GM19397 (cell line): Measurements from ENCODE around the gene PTPRN2.

Source experiments
- ATAC-seq: cut with Tn5 transposase; IDR thresholded peaks from one replicate; pipeline ENCODE4 v1.9.1; 2021; ENCODE audit warnings: mild to moderate bottlenecking, moderate library complexity; ENCODE audit not compliant: unreplicated experiment

The PTPRN2 gene

DNA sequence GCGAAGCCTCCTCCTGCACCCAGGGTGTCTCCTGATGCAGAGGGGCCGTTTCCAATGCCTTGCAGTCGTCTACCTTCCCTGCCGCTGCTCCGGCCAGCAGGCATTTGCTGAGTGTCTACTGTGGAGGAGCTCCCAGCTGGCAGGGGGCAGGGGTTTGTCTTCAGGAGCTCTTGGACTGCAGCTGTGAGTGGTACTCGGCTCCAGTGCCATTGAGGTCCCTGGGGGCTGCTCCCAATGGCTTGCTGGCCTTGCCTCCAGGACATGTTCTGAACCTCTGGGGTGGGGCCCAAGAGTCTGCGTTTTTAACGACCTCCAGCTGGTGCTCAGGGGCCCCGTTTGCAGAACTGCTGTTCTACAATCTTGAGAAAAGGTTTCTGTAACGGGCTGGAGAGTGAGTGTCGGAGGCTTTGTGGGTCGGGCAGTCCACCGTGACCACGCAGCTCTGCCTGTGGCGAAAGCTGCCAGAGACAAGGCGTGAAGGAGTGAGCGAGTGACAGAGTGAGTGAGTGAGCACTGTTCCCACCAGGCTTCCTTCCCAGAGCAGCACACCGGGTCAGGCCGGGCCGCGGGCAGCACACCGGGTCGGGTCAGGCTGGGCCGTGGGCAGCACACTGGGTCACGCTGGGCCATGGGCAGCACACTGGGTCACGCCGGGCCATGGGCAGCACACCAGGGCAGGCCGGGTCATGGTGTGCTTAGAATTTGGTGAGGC, 520.2 kb downstream of the PTPRN2 start:
- ATAC-seq: no peak

DNA sequence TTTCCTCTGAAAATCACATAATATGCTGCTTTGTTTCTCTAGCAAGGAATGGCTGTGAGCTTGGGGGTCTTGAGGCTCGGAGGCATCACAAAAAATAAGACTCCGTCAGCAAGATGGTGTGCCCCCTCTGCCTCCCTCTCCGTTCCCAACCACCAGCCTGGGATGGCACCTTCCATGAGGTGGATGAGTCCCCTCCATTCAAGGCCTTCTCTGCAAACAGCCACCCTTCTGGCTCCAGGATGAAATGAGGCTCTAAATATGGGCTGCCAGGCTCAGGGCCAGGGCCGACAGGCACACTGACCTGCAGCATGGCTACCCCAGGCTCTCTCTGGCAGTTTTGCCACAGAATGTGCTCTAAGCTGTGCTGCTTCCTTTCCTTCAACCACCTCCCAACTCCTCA, 521.5 kb downstream of the PTPRN2 start:
- ATAC-seq: no peak

DNA sequence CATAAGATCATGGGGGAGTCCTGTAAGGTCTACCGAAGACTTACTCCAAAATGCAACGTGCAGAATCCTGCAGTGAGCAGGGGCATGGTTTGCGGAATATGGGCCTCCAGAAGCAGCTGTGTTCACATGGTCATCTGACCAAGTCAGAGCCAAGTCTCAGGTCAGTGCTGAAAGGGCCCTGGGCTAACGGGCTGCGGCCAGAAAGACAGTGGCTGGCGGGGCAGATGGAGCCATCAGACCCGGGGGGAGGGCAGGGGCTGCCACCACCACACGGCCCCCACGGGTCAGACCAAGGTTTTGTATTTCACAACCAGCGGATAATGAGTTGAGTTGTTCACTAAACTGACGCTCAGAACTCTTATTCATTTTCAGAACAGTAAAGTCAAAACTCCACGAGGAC, 522.3 kb downstream of the PTPRN2 start:
- ATAC-seq: no peak

DNA sequence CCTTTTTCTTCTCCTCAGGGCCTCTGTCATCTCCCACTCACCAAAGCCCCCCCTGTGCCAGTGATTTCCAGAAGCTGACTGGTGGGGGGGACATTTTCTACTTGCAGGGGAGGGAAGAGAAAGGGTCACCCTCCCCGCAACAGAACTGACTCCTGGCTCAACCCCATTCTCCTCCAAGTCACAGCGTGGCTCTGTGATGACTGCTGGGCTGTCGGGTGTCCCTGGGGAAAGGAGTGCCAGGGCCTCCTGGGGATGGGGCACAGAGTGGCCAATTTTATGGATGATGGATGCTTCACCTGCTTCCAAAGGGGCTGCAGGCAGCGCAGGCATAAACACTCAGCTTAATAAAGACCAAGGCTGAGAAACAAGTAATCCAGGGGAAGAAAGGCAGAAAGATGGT, 523.0 kb downstream of the PTPRN2 start:
- ATAC-seq: no peak

DNA sequence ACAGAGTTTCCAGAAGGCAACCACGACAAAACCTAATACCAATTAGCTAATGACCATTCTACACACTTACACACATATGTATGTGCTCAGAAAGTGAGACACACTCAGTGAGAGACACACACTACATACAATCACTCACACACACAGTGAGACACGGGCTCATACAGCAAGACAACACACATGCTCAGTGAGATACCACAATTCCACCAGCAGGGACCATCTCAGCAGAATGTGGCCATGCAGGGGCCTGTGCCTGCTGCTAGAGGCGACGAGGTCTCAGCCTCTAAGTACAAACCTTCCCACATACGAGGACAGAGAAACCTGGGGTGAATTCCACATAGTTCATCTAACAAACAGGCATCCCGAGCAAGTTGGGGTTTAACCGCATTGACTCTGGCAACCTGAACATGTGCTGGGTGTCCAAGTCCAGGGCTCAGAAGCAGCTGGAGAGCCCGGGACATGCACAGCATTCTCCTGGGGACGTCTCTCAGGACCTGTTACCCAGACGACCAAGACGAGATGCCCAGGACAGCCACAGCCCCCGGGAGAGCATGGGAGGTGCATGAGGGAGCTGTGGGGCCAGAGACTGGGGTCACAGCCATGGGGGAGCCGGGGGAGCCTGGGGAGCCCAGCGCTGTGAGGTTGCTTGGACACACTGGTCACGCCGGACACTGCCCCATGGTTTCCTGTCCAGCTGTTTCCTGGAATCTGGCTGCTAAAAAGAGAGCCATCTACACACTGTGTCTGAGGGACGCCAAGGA, 523.6 kb downstream of the PTPRN2 start:
- no peak for ATAC-seq

DNA sequence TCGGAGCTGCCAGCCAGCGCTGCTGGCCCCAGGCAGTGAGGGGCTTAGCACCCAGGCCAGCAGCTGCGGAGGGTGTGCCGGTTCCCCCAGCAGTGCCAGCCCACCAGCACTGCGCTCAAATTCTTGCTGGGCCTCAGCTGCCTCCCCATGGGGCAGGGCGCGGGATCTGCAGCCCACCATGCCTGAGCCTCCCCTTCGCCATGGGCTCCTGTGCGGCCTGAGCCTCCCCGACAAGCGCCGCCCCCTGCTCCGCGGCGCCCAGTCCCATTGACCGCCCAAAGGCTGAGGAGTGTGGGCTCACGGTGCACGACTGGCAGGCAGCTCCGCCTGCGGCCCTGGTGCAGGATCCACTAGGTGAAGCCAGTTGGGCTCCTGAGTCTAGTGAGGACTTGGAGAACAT, 525.0 kb downstream of the PTPRN2 start:
- no peak for ATAC-seq

DNA sequence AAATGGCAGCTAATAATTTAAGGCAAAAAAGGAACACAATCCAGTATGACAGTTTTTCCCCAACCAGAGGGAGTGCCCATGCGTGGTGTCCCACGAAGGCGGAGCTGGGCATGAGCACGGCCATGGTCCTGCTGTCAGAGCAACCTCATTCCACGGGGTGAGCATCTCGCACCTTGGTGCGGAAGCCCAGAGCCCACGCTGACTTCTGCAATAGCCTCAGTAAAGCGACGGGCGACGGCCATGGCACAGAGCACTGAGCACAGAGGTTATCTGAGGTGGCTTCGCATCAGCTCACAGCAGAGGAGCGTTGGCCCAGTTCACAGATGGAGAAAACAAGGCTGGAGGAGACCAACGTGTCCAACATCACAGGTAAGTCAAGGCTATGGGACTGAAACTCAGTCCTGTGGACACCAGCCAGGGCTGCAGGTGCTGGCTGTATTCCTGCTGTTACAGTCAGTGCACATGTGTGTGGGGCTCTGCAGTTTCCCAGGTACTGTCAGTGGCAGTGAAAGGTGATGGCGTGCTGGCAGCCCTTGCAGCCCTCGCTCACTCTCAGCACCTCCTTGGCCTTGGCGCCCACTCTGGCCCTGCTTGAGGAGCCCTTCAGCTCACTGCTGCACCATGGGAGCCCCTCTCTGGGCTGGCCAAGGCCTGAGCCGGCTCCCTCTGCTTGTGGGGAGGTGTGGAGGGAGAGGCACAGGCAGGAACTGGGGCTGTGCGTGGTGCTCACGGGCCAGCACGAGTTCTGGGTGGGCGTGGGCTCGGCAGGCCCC, 525.6 kb downstream of the PTPRN2 start:
- ATAC-seq: no peak

DNA sequence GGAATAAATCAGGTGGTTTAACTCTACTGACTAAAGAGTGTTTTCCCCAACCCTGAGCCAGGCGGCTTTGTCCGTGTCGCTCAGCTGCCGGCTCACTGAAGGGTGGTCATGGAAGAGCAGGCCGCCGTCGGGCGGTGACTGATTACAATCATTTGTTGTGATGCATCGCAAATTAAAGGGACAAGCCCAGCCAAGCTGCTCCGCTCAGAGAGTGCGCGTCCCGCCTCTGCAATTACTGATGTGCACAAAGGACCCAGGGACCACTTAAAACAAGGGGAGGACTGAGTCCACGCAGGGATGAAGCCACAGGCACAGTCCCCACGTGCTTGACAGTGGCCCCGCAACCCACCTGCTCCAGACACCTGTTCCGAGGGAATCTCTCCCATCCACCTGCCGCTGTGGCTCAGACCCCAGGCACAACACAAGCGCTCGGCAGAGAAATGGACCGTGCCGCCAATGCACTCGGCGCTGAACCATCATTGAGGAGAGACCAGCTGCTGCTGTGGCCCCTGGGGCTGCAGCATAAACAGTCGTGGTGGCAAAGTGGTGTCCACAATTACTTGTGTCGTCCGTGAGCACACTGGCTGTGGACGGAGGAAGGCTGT, 526.5 kb downstream of the PTPRN2 start:
- ATAC-seq: no peak

DNA sequence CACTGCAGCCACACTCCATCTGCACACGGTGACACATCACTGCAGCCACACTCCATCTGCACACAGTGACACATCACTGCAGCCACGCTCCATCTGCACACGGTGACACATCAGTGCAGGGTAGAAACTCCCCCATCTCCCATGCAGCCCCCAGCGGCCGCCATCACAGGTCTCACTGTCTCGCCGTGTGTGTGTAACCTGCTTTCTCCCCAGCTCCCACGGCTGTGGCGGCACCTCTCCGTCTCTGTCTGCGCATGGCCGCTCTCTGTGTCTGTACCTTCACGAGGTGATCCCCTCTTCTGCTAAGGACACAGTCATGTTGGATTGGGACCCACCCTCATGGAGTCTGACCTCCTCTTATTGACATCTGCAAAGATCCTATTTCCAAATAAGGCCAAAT, 527.4 kb downstream of the PTPRN2 start:
- no peak for ATAC-seq

DNA sequence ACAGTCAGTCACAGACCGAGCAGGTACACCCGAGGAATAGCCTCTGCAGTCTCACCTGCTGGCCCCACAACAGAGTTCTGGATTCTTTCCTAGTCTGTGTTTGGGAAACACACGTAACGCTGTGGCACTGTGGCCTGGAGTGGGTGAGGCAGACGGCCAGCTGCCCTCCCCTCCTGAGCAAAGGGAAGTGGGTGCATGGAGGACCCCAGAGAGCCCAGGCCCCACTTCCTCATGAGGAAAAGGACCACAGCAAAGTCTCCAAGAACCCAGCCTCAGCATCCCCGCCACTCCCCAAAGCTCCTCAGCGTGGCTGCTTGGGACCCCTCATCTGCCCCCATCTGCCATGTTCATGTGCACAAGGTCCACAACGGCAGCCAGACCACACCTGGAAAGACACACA, 530.2 kb downstream of the PTPRN2 start:
- no peak for ATAC-seq

DNA sequence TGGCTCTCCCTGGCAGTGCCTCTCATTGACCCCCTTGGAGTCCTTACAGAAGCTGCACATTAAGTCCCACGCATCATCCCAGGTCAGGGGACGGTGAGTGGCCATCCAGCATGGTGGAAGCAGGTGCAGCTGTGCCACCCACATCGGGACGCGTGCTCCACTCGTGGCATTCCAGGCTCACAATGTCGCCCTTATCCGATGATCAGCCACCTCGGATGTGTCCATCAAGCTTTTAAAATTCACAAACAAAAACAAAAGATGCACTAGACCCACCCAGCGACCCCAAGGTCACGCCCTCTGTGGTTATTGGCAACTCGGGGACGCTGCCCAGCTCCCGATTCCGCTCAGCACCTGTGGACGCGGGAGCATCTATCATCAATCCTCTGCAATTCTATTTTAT, 530.9 kb downstream of the PTPRN2 start:
- no peak for ATAC-seq

DNA sequence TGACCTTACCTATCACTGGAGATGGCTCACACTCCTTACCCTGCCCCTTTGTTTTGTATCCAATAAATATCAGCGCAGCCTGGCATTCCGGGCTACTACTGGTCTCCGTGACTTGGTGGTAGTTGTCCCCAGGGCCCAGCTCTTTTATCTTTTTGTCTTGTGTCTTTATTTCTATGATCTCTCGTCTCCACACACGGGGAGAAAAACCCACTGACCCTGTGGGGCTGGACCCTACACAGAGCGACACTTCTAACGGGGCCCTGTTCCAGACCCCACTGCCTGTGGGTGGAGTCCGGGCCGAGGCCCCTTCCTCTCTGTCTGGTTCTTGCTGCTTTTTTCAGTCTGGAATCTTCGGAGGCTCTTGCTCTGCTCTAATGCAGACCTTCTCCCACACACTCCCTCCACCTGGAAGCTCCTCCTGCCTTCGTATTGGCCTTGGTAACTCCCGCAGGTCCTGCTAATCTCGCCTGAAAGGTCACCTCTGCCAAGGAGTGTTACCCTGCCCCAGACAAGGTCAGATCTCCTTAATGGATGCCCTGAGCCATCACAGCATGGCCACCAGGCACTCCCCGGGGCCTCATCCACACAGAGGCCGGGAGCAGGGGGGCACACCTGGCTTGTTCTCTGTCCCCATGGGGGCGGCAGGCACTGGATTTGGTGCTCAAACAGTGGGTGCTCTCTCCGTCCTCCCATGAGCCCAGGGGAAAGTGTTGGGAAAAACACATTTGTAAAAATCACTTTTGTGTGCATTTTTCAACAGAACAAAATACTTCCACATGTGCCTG, 531.7 kb downstream of the PTPRN2 start:
- ATAC-seq: no peak

DNA sequence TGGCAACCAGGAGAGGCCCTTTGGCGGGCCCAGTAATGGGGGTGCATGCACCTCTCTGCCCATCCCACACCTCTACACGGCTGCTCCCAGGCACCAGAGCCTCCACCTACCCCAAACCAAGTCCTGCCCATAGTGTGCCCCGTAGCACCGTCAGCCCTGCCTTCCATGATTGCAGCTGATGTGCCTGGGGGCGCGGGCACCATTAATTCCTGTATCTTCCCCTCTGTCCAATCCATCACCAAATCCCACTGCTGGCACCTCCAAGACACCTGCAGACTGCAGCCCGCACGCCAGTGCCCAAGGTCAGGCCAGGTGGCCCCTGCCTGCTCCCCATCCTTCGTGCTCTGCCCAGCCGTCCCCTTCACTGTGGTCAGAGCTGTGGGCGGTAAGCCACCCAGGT, 533.0 kb downstream of the PTPRN2 start:
- ATAC-seq: no peak

DNA sequence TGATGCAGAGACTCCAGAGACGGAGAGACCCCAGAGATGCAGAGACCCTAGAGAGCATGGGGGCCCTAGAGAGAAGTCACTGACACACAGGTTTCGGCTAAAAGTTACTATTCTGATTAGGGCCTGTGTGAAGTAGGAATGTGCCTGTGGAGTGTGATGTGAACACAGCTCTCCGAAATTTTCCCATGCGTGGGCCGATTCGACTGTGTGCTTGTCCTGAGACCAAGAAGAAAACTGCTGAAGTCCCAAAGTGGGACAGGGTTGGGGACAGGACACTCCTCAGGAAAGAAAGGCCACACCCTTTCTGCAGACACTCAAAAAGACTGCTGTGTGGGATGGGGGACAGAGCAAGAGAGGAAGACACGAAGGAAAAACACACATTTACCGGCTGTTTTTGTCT, 533.5 kb downstream of the PTPRN2 start:
- ATAC-seq: no peak

DNA sequence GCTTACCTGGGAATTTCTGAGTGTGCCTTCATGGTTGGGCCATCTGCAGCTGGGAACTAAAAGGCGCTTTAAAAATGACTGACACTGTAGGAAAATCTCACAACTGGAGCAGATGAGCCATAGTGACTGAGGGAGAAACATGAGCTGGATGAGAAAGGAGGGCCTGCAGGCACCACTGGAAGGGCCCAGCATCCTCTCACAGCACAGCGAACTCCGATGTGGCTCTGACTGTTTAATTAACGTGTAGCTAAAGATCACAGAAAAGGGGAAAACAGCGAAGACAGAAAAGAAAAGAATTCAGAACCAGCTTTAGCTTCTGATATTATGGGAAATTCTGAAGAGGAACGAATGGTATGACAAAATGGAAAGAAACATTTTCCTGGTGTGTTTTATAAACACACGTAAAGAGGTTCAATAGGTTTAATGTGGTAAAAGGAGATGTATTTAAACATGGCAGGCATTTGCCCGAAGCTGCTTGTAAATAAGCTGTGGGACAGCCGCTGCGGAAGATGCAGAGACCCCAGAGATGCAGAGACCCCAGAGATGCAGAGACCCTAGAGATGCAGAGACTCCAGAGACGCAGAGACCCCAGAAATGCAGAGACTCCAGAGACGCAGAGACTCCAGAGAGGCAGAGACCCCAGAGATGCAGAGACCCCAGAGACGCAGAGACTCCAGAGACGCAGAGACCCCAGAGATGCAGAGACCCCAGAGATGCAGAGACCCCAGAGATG, 534.3 kb downstream of the PTPRN2 start:
- no peak for ATAC-seq

DNA sequence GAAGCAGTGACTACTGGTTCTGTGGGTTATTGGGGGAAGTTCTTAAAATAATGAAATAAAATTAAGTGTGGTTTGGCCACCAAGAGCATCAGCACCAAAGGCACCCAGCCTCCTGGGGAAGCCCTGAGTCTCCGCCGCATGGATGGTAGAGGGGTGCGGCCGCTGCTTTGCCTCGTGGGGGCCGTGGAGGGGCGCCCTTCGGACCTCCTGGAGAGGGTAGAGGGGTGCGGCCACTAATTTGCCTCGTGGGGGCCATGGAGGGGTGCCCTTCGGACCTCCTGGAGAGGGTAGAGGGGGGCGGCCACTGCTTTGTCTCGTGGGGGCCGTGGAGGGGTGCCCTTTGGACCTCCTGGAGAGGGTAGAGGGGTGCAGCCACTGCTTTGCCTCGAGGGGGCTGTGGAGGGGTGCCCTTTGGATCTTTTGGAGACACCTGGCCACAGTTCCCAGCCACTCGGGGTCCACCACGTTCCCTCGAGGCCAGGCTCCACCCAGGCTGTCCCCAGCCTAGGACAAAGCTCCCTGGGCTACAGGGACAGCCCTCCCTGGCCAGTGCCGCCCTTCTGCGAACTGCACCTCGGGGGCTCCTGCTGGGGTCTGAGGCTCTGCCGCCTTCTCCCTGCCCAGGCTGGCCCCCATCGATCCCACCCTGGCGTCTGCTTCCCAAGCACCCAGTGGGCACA, 535.1 kb downstream of the PTPRN2 start:
- no peak for ATAC-seq

DNA sequence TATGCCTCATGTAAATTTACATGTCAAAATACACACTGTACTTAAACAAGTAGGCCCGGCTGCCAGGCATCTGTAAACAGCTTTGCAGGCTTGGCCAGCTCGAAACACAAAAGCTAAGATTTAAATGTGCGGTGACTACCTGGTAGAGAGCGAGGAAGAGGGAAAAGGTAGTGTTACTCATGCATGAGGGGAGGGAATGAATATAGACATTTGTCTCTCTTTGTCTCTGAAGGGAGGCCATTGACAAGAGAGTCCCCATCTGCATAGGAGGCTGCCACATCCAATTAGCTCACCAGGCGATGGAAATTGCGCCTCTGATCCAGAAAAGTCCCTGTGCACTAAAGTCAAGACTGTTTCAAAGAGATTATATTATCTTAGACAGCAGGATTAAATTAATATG, 535.8 kb downstream of the PTPRN2 start:
- no peak for ATAC-seq

DNA sequence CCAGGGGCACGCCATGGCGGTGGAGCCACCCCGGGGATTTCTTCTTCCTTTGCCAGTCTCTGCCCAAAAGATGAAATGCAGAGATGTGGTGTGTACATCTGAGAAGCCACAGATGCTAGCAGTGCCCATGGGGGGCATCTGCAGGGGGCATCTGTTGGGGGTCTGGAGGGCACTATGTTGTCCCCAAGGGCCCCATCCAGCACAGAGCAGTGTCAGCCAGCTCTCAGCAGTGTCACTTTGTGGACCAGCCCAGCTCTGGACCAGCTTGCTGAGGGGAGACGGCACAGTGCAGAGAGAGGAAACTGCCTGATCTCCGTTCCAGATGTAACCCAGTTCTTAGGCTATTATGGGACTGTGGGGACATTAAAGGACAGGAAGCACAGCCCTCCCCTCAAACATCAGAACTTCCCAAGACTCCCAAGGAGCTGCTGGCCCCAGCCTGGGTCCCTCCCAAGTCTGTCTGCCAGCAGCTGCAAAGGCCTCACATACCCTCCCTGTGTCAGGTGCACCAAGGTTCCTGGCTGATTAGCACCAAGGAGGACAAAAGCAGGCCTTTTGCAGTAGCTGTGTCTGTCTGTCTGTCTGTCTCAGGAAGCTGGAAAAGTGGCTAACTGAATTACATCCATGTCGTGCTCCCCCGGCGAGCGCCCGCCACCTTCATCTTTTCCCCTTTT, 536.5 kb downstream of the PTPRN2 start:
- no peak for ATAC-seq

DNA sequence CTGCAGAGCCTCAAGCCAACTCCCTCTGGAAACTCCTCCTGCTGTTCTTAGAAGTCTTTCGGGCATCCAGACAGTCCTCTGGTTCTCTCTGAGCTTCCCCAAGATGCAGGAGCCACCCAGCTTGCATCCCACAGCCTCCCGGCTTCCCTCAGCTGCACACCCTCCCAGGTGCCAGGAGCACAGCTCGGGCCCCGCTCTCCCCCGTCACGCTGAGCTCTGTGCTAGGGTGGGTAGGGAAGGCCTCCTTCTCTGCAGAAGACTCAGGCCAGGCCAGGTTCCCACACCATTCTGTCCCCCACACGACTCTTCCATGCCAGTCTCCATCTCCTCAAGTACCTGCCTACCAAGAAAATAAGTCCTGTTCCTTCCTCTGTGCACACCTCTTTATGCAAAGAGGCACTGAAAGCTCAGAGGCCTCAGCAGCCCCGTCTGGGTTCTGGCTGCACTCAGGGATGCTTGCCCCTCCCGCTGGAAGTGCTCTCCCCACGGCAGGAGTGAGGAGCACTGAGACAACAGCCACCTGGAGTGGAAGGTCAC, 537.1 kb downstream of the PTPRN2 start:
- no peak for ATAC-seq
